DOHH2 (cell line): ENCODE results near the gene PACRG.

Source experiments
- H3F3A ChIP-seq: fragments of 200-600 bp; sonication (generic), shearing (Covaris generic); 2 replicates; pipeline ENCODE4 v1.6.0; 2016; ENCODE audit warnings: antibody characterized with exemption, mild to moderate bottlenecking; ENCODE audit not compliant: control insufficient read depth, insufficient read depth
- H3K27ac ChIP-seq: fragments of 200-600 bp; sonication (generic); 2 replicates; pipeline ENCODE4 v1.5.1; 2014; ENCODE audit warnings: low read depth, mild to moderate bottlenecking, low read length, moderate library complexity
- H3K27me3 ChIP-seq: fragments of 200-600 bp; sonication (generic); 2 replicates; pipeline ENCODE4 v1.6.1; 2014; ENCODE audit warnings: mild to moderate bottlenecking, low read length, mixed read lengths; ENCODE audit not compliant: control insufficient read depth
- H3K36me3 ChIP-seq: fragments of 200-600 bp; sonication (generic); 2 replicates; pipeline ENCODE4 v1.6.1; 2014; ENCODE audit warnings: mild to moderate bottlenecking, low read length, moderate library complexity, mixed read lengths; ENCODE audit not compliant: control insufficient read depth
- H3K4me1 ChIP-seq: fragments of 200-600 bp; sonication (generic); 2 replicates; pipeline ENCODE4 v1.6.1; 2014; ENCODE audit warnings: mild to moderate bottlenecking, low read length, mixed read lengths; ENCODE audit not compliant: control insufficient read depth
- H3K4me2 ChIP-seq: fragments of 200-600 bp; sonication (generic); 2 replicates; pipeline ENCODE4 v1.6.0; 2014; ENCODE audit warnings: mild to moderate bottlenecking, low read length, moderate library complexity
- H3K4me3 ChIP-seq: fragments of 200-600 bp; sonication (generic); 2 replicates; pipeline ENCODE4 v1.5.1; 2014; ENCODE audit warnings: mild to moderate bottlenecking, low read length, mixed read lengths
- H3K79me2 ChIP-seq: fragments of 200-600 bp; sonication (generic); 2 replicates; pipeline ENCODE4 v1.6.1; 2014; ENCODE audit warnings: mild to moderate bottlenecking, low read length, mixed read lengths; ENCODE audit not compliant: control insufficient read depth
- H3K9me2 ChIP-seq: fragments of 200-600 bp; sonication (generic); replicated peaks from 2 replicates; pipeline ENCODE4 v1.6.1; 2014; ENCODE audit warnings: mild to moderate bottlenecking, low read length, mixed read lengths; ENCODE audit not compliant: control insufficient read depth
- H3K9me3 ChIP-seq: fragments of 200-600 bp; sonication (generic); 2 replicates; pipeline ENCODE4 v1.6.1; 2014; ENCODE audit warnings: antibody characterized with exemption, low read length, mixed read lengths; ENCODE audit not compliant: control insufficient read depth, insufficient read depth
- H4K20me1 ChIP-seq: fragments of 200-600 bp; sonication (generic); 2 replicates; pipeline ENCODE4 v1.6.0; 2014; ENCODE audit warnings: low read depth, mild to moderate bottlenecking, antibody characterized with exemption, low read length, moderate library complexity; ENCODE audit not compliant: control insufficient read depth, insufficient read depth
- EZH2phosphoT487 ChIP-seq: fragments of 200-600 bp; sonication (generic); IDR thresholded peaks from 2 replicates; pipeline ENCODE4 v1.6.1; 2017; ENCODE audit warnings: borderline replicate concordance, mild to moderate bottlenecking, antibody characterized with exemption, low read length, moderate library complexity, mixed read lengths
- TF ChIP-seq, protein P1 (sequence below): fragments of 200-600 bp; sonication (generic); IDR thresholded peaks from one replicate; pipeline ENCODE4 v1.5.1; 2014; ENCODE audit warnings: antibody characterized with exemption, mild to moderate bottlenecking, low read depth, low read length; ENCODE audit not compliant: poor library complexity, severe bottlenecking

Gene PACRG

DNA sequence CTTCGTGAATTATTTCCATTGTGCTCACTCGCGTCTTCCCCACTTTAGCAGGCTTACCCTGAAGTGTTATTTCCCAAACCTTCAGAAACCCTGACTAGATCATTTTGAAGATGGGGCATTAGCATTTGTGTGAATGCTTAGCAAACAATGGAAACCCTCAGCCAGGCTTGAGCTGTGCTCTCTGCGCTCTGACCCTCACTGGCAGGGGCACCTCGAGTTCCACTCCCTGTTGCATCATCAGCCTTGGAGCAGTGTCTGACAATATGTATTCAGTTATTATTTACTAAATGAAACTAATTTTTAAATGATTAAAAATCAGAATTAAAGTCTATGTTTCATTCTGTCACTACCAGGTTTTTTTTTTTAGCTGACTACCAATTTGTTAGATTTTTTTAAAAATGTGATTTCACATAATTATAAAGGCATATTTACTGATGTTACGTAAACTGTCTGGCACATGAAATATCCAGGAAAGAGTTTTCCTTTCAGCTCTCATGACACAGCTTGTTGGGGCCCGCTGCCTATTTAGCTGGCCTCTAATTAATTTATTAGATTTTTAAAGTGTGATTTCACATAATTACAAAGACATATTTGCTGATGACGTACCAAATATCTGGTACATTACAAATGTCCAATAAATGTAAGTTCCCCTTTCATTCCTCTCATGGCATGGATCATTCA, 155.2 kb downstream of the PACRG start:
- H4K20me1 ChIP-seq, result no peaks in the 10 kb centered on the region

DNA sequence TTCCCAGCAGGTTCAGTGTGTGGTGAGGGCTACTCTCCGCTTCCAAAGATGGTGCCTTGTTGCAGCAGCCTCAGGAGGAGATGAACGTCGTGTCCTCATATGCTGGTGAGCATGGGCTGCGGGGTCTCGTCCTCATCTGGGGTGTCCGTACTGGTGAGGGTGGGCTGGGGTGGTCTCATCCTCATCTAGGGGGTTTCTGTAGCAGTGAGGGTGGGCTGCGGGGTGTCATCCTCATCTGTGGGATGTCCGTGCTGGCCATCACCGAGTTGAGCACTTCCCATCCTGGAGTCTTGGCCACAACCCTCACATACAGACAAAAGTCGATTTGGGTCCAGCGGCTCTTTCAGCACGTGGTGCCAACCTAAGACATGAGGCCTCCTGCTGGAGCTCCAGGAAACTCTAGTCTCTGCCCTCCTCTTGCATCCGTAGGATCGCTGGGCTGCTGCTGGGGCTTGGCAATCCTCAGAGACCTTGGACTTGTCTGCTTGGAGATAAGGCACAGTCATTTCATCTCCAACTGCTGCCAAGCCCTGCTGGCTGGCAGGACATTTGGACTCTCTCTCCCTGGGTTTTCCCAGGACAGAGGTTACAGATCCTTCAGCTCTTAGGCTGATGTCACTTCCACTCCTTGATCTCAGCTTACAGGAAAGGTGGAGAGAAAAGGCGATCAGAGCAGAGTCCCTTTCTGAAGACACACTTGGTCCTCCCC, 160.4 kb downstream of the PACRG start:
- Histone ChIP-seq H3F3A (no peaks in the 10 kb centered on the region), H4K20me1 (no peaks in the 10 kb centered on the region), H3K36me3 (no peaks in the 10 kb centered on the region), H3K4me1 (no peaks in the 10 kb centered on the region), H3K79me2 (no peaks in the 10 kb centered on the region), H3K4me2 (no peak overlapping the region), H3K27me3 (no peaks in the 10 kb centered on the region), H3K4me3 (no peak overlapping the region), H3K9me2 (no peaks in the 10 kb centered on the region), H3K27ac (no peak overlapping the region), H3K9me3 (no peaks in the 10 kb centered on the region)
- TF ChIP-seq EZH2phosphoT487, result no peak
- TF ChIP-seq, protein P1, sequence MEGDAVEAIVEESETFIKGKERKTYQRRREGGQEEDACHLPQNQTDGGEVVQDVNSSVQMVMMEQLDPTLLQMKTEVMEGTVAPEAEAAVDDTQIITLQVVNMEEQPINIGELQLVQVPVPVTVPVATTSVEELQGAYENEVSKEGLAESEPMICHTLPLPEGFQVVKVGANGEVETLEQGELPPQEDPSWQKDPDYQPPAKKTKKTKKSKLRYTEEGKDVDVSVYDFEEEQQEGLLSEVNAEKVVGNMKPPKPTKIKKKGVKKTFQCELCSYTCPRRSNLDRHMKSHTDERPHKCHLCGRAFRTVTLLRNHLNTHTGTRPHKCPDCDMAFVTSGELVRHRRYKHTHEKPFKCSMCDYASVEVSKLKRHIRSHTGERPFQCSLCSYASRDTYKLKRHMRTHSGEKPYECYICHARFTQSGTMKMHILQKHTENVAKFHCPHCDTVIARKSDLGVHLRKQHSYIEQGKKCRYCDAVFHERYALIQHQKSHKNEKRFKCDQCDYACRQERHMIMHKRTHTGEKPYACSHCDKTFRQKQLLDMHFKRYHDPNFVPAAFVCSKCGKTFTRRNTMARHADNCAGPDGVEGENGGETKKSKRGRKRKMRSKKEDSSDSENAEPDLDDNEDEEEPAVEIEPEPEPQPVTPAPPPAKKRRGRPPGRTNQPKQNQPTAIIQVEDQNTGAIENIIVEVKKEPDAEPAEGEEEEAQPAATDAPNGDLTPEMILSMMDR, result no peak

More for the DNA sequence above, 155.2 kb downstream of the PACRG start:
- no peaks in the 10 kb centered on the region for H3K27me3 ChIP-seq
- no peak overlapping the region for H3K27ac ChIP-seq
- H3K79me2 ChIP-seq, result no peaks in the 10 kb centered on the region
- H3K4me1 ChIP-seq, result no peaks in the 10 kb centered on the region
- H3K36me3 ChIP-seq, result no peaks in the 10 kb centered on the region
- no peak overlapping the region for H3K4me3 ChIP-seq
- no peak overlapping the region for H3K4me2 ChIP-seq
- H3F3A ChIP-seq, result no peaks in the 10 kb centered on the region
- H3K9me2 ChIP-seq, result no peaks in the 10 kb centered on the region
- no peaks in the 10 kb centered on the region for H3K9me3 ChIP-seq
- TF ChIP-seq, protein P1, result no peak
- no peak for TF ChIP-seq EZH2phosphoT487

GRCh38 chr6:162889303-162889702, 161.5 kb downstream of the PACRG start:
- Histone ChIP-seq H3K4me3 (no peak overlapping the region), H3K9me3 (no peaks in the 10 kb centered on the region), H3K27ac (no peak overlapping the region), H3K79me2 (no peaks in the 10 kb centered on the region), H3K4me2 (no peak overlapping the region), H4K20me1 (no peaks in the 10 kb centered on the region), H3K36me3 (no peaks in the 10 kb centered on the region), H3F3A (no peaks in the 10 kb centered on the region), H3K9me2 (no peaks in the 10 kb centered on the region), H3K27me3 (no peaks in the 10 kb centered on the region), H3K4me1 (no peaks in the 10 kb centered on the region)
- TF ChIP-seq EZH2phosphoT487, result no peak
- TF ChIP-seq, protein P1, result no peak
